HG03045 (cell line): ENCODE measurements around the gene CD44.
A peak's percentile ranks its signal among the peaks of the same experiment; 100 is the strongest.

Experiments
- ATAC-seq: cut with Tn5 transposase; IDR thresholded peaks from one replicate; pipeline ENCODE4 v1.9.1; 2021; ENCODE audit warnings: mild to moderate bottlenecking, moderate library complexity; ENCODE audit not compliant: unreplicated experiment

Gene CD44

GRCh38 chr11:35173616-35174566, 34.9 kb downstream of the CD44 start:
- no peak for ATAC-seq

- ATAC-seq = no peak
Observed at GRCh38 chr11:35174666-35175065, 35.7 kb downstream of the CD44 start.

GRCh38 chr11:35177370-35177769, 38.4 kb downstream of the CD44 start:
- no peak for ATAC-seq

GRCh38 chr11:35178067-35178805, 39.3 kb downstream of the CD44 start:
- ATAC-seq = no peak

- ATAC-seq = no peak
Observed at GRCh38 chr11:35178873-35179272, 39.9 kb downstream of the CD44 start.

- ATAC-seq = no peak
Observed at GRCh38 chr11:35179466-35180135, 40.6 kb downstream of the CD44 start.

- ATAC-seq = no peak
Observed at GRCh38 chr11:35180317-35181233, 41.6 kb downstream of the CD44 start.

- ATAC-seq = peak; percentile 57
Observed at GRCh38 chr11:35182317-35182939, 43.5 kb downstream of the CD44 start.

- ATAC-seq = no peak
Observed at GRCh38 chr11:35183326-35183925, 44.5 kb downstream of the CD44 start.

GRCh38 chr11:35185696-35186095, 46.7 kb downstream of the CD44 start:
- ATAC-seq = no peak

GRCh38 chr11:35187996-35188395, 49.0 kb downstream of the CD44 start:
- no peak for ATAC-seq

- no peak for ATAC-seq
Observed at GRCh38 chr11:35190804-35191348, 51.9 kb downstream of the CD44 start.

- ATAC-seq = no peak
Observed at GRCh38 chr11:35192347-35192746, 53.4 kb downstream of the CD44 start.

- ATAC-seq = no peak
Observed at GRCh38 chr11:35193767-35194166, 54.8 kb downstream of the CD44 start.

- no peak for ATAC-seq
Observed at GRCh38 chr11:35197292-35197691, 58.3 kb downstream of the CD44 start.

- ATAC-seq = no peak
Observed at GRCh38 chr11:35200811-35201341, 61.9 kb downstream of the CD44 start.

- ATAC-seq = no peak
Observed at GRCh38 chr11:35204614-35205013, 65.6 kb downstream of the CD44 start.

- no peak for ATAC-seq
Observed at GRCh38 chr11:35206616-35207015, 67.6 kb downstream of the CD44 start.
